Measurements from ENCODE around the gene EFCAB10. TPM values are rescaled to one million over a fixed set of nuclear protein-coding genes. Genes with fewer than 3 reads are reported as not detected.
A peak's percentile ranks its signal among the peaks of the same experiment; 100 is the strongest.

Gene EFCAB10
- total RNA-seq (2022): not detected in 2 replicates
- Bru-seq, nascent RNA: percentile 19 among the genes with signal in this experiment
- BruChase-seq, experiment 1, labeled RNA remaining after a 6-hour chase: percentile 27 among the genes with signal in this experiment
- BruChase-seq, experiment 2, labeled RNA remaining after a 2-hour chase: percentile 19 among the genes with signal in this experiment
- long read RNA-seq: 0 reads

DNA sequence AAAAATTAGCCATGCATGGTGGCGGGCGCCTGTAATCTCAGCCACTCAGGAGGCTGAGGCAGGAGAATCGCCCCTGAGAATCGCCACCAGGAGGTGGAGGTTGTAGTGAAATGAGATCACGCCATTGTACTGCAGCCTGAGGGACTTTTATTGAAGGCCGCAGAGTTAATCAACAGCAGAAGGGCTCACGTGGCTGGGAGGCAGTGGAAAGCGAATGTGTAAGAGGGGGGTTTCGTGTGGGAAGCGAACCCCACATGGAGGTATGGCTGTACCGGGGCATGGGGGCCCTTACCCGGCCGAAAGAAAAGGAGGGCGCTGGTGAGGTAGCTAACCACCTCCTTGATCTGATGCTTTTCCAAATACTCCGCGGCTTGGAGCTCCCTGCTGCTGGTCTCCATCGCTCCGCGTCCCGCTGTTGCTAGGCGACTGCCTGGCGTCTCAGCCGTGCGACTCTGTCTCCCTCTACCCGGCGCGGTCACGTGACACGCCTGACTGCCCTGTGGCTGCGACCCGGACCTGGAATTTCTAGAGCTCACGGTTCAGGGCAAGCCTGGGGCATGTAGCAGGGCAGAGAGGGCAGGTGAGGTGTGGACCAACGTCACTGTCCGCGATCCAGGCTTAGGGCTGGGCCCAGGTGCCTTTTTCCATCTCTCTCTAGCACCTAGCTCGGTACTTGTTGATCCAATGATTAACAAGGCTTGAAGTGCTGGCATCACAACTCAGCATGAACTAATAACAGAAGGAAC lies at the start of gene EFCAB10:
TSS of gene EFCAB10 (minus strand) at position 428 of the 746 bp plus-strand sequence. CDS start at position 398, 30 bp downstream.
- CTCF ChIA-PET: interaction anchor here (0.5 to 1.0 kb wide), 5 partner anchors 11 to 153 kb away, joined by 3 to 9 read pairs (median 5); no protein-coding TSS in a partner anchor
- H3K9me3 Mint-ChIP-seq (ENCODE audit: low read depth, unreplicated experiment): no peaks in the 10 kb centered on the region
- TF ChIP-seq CTCF (IDR thresholded peaks at IDR 0.05; ENCODE audit: unreplicated experiment): no peak
- intact Hi-C loops (cut with micrococcal nuclease; ENCODE audit: unreplicated experiment): no loop called here
- H3K4me3 Mint-ChIP-seq (ENCODE audit: low read depth, unreplicated experiment): peak within 1 kb of the TSS; percentile 83
- peaks cover 6% of the 10 kb centered on the region for H3K36me3 Mint-ChIP-seq (ENCODE audit: insufficient read depth, unreplicated experiment)
- DNase-seq: peak; percentile 78
- H3K27me3 Mint-ChIP-seq (ENCODE audit: unreplicated experiment): no peaks in the 10 kb centered on the region
- H3K4me1 Mint-ChIP-seq (ENCODE audit: low read depth, unreplicated experiment): no peaks in the 10 kb centered on the region
- H3K27ac Mint-ChIP-seq (ENCODE audit: unreplicated experiment): peak within 1 kb of the TSS; percentile 78
- no TSS peak for BruUV-seq (replicated peaks)

DNA sequence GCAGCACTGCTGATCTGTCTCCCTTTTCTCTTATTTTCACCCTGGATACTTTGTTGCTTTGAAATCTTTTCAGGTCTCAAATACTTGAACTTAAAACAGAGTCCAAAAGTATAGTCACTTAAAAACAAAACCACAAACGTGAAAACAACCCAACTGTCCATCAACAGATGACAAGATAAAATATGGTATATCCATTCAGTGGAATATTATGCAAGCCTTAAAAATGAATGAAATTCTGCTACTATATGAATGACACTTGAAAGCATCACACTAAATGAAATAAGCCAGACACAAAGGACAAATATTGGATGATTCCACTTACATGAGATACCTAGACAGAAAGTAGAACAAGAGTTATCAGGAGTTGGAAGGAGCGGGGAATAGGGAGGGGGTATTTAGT lies 44.7 kb upstream of the EFCAB10 start:
- H3K9me3 Mint-ChIP-seq (ENCODE audit: low read depth, unreplicated experiment): no peaks in the 10 kb centered on the region
- intact Hi-C loops (cut with micrococcal nuclease; ENCODE audit: unreplicated experiment): no loop called here
- TF ChIP-seq CTCF (IDR thresholded peaks at IDR 0.05; ENCODE audit: unreplicated experiment): no peak
- H3K36me3 Mint-ChIP-seq (ENCODE audit: insufficient read depth, unreplicated experiment): no peaks in the 10 kb centered on the region
- CTCF ChIA-PET: no interaction called here
- H3K27me3 Mint-ChIP-seq (ENCODE audit: unreplicated experiment): no peaks in the 10 kb centered on the region
- no peak for DNase-seq
- H3K4me3 Mint-ChIP-seq (ENCODE audit: low read depth, unreplicated experiment): no peak overlapping the region
- H3K27ac Mint-ChIP-seq (ENCODE audit: unreplicated experiment): no peak overlapping the region
- no peaks in the 10 kb centered on the region for H3K4me1 Mint-ChIP-seq (ENCODE audit: low read depth, unreplicated experiment)
- no TSS peak for BruUV-seq (replicated peaks)

- H3K27ac Mint-ChIP-seq (ENCODE audit: unreplicated experiment): no peak overlapping the region
- TF ChIP-seq CTCF (IDR thresholded peaks at IDR 0.05; ENCODE audit: unreplicated experiment): no peak
- BruUV-seq (replicated peaks): no TSS peak
- intact Hi-C loops (cut with micrococcal nuclease; ENCODE audit: unreplicated experiment): no loop called here
- no peaks in the 10 kb centered on the region for H3K9me3 Mint-ChIP-seq (ENCODE audit: low read depth, unreplicated experiment)
- H3K4me1 Mint-ChIP-seq (ENCODE audit: low read depth, unreplicated experiment): no peaks in the 10 kb centered on the region
- no peaks in the 10 kb centered on the region for H3K27me3 Mint-ChIP-seq (ENCODE audit: unreplicated experiment)
- no peak overlapping the region for H3K4me3 Mint-ChIP-seq (ENCODE audit: low read depth, unreplicated experiment)
- no peaks in the 10 kb centered on the region for H3K36me3 Mint-ChIP-seq (ENCODE audit: insufficient read depth, unreplicated experiment)
- CTCF ChIA-PET: no interaction called here
- DNase-seq: no peak
Observed at GRCh38 chr7:105623906-105624305, 42.6 kb upstream of the EFCAB10 start.

DNA sequence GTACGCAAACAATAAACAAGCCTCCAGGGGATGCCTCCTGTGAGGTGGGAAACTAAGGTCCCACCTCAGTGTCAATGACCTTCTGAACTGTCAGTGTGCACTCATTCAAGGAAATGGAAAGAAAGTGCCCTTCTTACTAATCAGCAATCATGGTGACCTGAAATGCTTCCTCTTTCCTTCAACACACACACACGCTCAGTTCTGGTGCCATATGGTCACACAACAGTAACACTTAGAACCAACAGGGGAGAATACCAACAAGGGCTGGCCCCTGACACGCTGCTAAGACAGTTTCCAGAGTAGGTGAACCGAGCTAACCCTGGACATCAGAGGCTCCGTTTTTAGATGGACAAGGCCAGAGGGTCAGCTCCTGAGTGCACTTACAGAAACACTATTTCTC lies 42.1 kb upstream of the EFCAB10 start:
- Mint-ChIP-seq H3K36me3 (ENCODE audit: insufficient read depth, unreplicated experiment) (no peaks in the 10 kb centered on the region), H3K27me3 (ENCODE audit: unreplicated experiment) (no peaks in the 10 kb centered on the region), H3K4me3 (ENCODE audit: low read depth, unreplicated experiment) (no peak overlapping the region), H3K27ac (ENCODE audit: unreplicated experiment) (no peak overlapping the region), H3K4me1 (ENCODE audit: low read depth, unreplicated experiment) (no peaks in the 10 kb centered on the region), H3K9me3 (ENCODE audit: low read depth, unreplicated experiment) (no peaks in the 10 kb centered on the region)
- TF ChIP-seq CTCF (IDR thresholded peaks at IDR 0.05; ENCODE audit: unreplicated experiment): no peak
- BruUV-seq (replicated peaks): no TSS peak
- CTCF ChIA-PET: no interaction called here
- no peak for DNase-seq
- intact Hi-C loops (cut with micrococcal nuclease; ENCODE audit: unreplicated experiment): no loop called here

Measured in Calu3 (cell line).